HepG2 (cell line): ENCODE results near the gene GSDMA. TPM values are rescaled to one million over a fixed set of nuclear protein-coding genes. Genes with fewer than 3 reads are reported as not detected.

Source experiments
- DPF2 ChIP-seq: sonication (generic); formaldehyde crosslinking; IDR thresholded peaks from 2 replicates; pipeline ENCODE4 v1.4.0; 2020; ENCODE audit warnings: mild to moderate bottlenecking, low read depth, missing genetic modification reagents, borderline replicate concordance
- KDM3A ChIP-seq: IDR thresholded peaks from 2 replicates; pipeline ENCODE4 v1.6.1; 2018; ENCODE audit warnings: low read depth, missing compliant biosample characterization
- MLX ChIP-seq: IDR thresholded peaks from 2 replicates; pipeline ENCODE4 v1.6.1; 2016
- NPAS2 ChIP-seq: sonication (generic); formaldehyde crosslinking; IDR thresholded peaks from 2 replicates; pipeline ENCODE4 v1.8.0; 2022; ENCODE audit warnings: mild to moderate bottlenecking, missing genetic modification reagents, borderline replicate concordance
- POLR2G ChIP-seq: fragments of 200-400 bp; formaldehyde crosslinking; IDR thresholded peaks from 2 replicates; pipeline ENCODE4 v1.6.1; 2018; ENCODE audit warnings: mild to moderate bottlenecking, low read depth, low read length, moderate library complexity
- RARA ChIP-seq: IDR thresholded peaks from 2 replicates; pipeline ENCODE4 v1.6.1; 2016; ENCODE audit warnings: missing genetic modification reagents, missing compliant biosample characterization
- RARG ChIP-seq: sonication (generic); formaldehyde crosslinking; IDR thresholded peaks from 2 replicates; pipeline ENCODE4 v1.4.0; 2020; ENCODE audit warnings: low read depth, mild to moderate bottlenecking, missing genetic modification reagents
- RCOR2 ChIP-seq: IDR thresholded peaks from 2 replicates; pipeline ENCODE4 v1.6.1; 2016; ENCODE audit warnings: missing biosample characterization, missing genetic modification reagents
- SIN3A ChIP-seq: IDR thresholded peaks from 2 replicates; pipeline ENCODE4 v1.6.1; 2011; ENCODE audit warnings: low read depth, mild to moderate bottlenecking, control low read depth, low read length, borderline replicate concordance
- SNAPC2 ChIP-seq: sonication (generic); formaldehyde crosslinking; IDR thresholded peaks from 2 replicates; pipeline ENCODE4 v1.8.1; 2022; ENCODE audit warnings: mild to moderate bottlenecking, missing genetic modification reagents
- THYN1 ChIP-seq: sonication (generic); formaldehyde crosslinking; IDR thresholded peaks from 2 replicates; pipeline ENCODE4 v1.8.1; 2023; ENCODE audit warnings: low read depth, mild to moderate bottlenecking, moderate library complexity, missing genetic modification reagents, borderline replicate concordance
- ZFP36L2 ChIP-seq: sonication (generic); formaldehyde crosslinking; IDR thresholded peaks from 2 replicates; pipeline ENCODE4 v1.4.0; 2020; ENCODE audit warnings: missing genetic modification reagents
- ZNF136 ChIP-seq: sonication (generic); formaldehyde crosslinking; IDR thresholded peaks from 2 replicates; pipeline ENCODE4 v1.8.1; 2022; ENCODE audit warnings: low read depth, mild to moderate bottlenecking, moderate library complexity, missing genetic modification reagents
- ZNF24 ChIP-seq: fragments of 450-650 bp; IDR thresholded peaks from 2 replicates; pipeline ENCODE4 v1.6.1; 2017; ENCODE audit warnings: antibody characterized with exemption, mild to moderate bottlenecking
- ZNF256 ChIP-seq: sonication (generic); formaldehyde crosslinking; conservative IDR thresholded peaks from 2 replicates; pipeline ENCODE4 v1.4.0; 2020; ENCODE audit warnings: missing genetic modification reagents
- ZNF446 ChIP-seq: sonication (generic); formaldehyde crosslinking; IDR thresholded peaks from 2 replicates; pipeline ENCODE4 v1.5.0; 2020; ENCODE audit warnings: mild to moderate bottlenecking, missing genetic modification reagents
- ZNF644 ChIP-seq: IDR thresholded peaks from 2 replicates; pipeline ENCODE4 v1.6.1; 2016; ENCODE audit warnings: low read depth
- ZNF713 ChIP-seq: sonication (generic); formaldehyde crosslinking; IDR thresholded peaks from 2 replicates; pipeline ENCODE4 v1.4.0; 2020; ENCODE audit warnings: mild to moderate bottlenecking, missing genetic modification reagents
- polyA plus RNA-seq, 8 experiments: library from polyadenylated mRNA; depleted of rRNA in 3 of 8; stranded (reverse) in 7 of 8; unstranded in 1 of 8; fragments of >200 nt; fragmentation: Illumina TruSeq in 4 of 8; extraction: Trizol in 4 of 8; gene quantifications; 2 replicates each; pipeline versions ENCODE4 v1.2.1 to v1.2.3, GENCODE V29; 2011 to 2016; ENCODE audit warnings: low read depth in 4 of 8, missing spikeins in 1 of 8, mixed read lengths in 1 of 8; ENCODE audit not compliant: insufficient read depth in 1 of 8
- total RNA-seq, 5 experiments: library from RNA; depleted of rRNA; stranded (reverse); fragments of >200 nt; fragmentation: Illumina TruSeq; extraction: Trizol; gene quantifications; 2 replicates each; pipeline ENCODE4 v1.2.3, GENCODE V29; 2016; ENCODE audit warnings: low read depth in 1 of 5
- TF ChIP-seq, protein P1 (sequence below): sonication (generic); formaldehyde crosslinking; conservative IDR thresholded peaks from 2 replicates; pipeline ENCODE4 v1.4.0; 2020; ENCODE audit warnings: missing genetic modification reagents
- TF ChIP-seq, protein P2 (sequence below): sonication (generic); formaldehyde crosslinking; IDR thresholded peaks from 2 replicates; pipeline ENCODE4 v1.4.0; 2020; ENCODE audit warnings: missing genetic modification reagents
- TF ChIP-seq, protein P3 (sequence below): sonication (generic); formaldehyde crosslinking; IDR thresholded peaks from 2 replicates; pipeline ENCODE4 v1.4.0; 2020; ENCODE audit warnings: missing genetic modification reagents, borderline replicate concordance

GSDMA gene
- total and polyA plus RNA-seq, 2 of the 13 experiments (the other 11 are each of a cell fraction or from before 2014, with no cell fraction given), result not detected

GRCh38 chr17:39927929-39928857, 34.6 kb upstream of the GSDMA start (continued):
- no peak; the same call in 1 of the 2 replicates for TF ChIP-seq ZNF136 (CRISPR knock-in tag)
- TF ChIP-seq RCOR2 (CRISPR knock-in tag), result no peak
- TF ChIP-seq ZNF446 (CRISPR knock-in tag), result no peak
- no peak for TF ChIP-seq DPF2 (CRISPR knock-in tag)
- no peak for TF ChIP-seq ZFP36L2 (CRISPR knock-in tag)
- no peak for TF ChIP-seq ZNF24
- TF ChIP-seq NPAS2 (CRISPR knock-in tag), result no peak
- no peak for TF ChIP-seq MLX (CRISPR knock-in tag)
- TF ChIP-seq, protein P1, sequence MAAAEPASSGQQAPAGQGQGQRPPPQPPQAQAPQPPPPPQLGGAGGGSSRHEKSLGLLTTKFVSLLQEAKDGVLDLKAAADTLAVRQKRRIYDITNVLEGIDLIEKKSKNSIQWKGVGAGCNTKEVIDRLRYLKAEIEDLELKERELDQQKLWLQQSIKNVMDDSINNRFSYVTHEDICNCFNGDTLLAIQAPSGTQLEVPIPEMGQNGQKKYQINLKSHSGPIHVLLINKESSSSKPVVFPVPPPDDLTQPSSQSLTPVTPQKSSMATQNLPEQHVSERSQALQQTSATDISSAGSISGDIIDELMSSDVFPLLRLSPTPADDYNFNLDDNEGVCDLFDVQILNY (CRISPR knock-in tag), result no peak
- TF ChIP-seq, protein P2, sequence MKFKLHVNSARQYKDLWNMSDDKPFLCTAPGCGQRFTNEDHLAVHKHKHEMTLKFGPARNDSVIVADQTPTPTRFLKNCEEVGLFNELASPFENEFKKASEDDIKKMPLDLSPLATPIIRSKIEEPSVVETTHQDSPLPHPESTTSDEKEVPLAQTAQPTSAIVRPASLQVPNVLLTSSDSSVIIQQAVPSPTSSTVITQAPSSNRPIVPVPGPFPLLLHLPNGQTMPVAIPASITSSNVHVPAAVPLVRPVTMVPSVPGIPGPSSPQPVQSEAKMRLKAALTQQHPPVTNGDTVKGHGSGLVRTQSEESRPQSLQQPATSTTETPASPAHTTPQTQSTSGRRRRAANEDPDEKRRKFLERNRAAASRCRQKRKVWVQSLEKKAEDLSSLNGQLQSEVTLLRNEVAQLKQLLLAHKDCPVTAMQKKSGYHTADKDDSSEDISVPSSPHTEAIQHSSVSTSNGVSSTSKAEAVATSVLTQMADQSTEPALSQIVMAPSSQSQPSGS, result no peak
- TF ChIP-seq ZNF713 (CRISPR knock-in tag), result no peak
- no peak; the same call in 1 of the 2 replicates for TF ChIP-seq THYN1
- peak; percentile 82 for TF ChIP-seq POLR2G
- no peak for TF ChIP-seq ZNF644 (CRISPR knock-in tag)
- TF ChIP-seq RARA, result no peak
- TF ChIP-seq, protein P3, sequence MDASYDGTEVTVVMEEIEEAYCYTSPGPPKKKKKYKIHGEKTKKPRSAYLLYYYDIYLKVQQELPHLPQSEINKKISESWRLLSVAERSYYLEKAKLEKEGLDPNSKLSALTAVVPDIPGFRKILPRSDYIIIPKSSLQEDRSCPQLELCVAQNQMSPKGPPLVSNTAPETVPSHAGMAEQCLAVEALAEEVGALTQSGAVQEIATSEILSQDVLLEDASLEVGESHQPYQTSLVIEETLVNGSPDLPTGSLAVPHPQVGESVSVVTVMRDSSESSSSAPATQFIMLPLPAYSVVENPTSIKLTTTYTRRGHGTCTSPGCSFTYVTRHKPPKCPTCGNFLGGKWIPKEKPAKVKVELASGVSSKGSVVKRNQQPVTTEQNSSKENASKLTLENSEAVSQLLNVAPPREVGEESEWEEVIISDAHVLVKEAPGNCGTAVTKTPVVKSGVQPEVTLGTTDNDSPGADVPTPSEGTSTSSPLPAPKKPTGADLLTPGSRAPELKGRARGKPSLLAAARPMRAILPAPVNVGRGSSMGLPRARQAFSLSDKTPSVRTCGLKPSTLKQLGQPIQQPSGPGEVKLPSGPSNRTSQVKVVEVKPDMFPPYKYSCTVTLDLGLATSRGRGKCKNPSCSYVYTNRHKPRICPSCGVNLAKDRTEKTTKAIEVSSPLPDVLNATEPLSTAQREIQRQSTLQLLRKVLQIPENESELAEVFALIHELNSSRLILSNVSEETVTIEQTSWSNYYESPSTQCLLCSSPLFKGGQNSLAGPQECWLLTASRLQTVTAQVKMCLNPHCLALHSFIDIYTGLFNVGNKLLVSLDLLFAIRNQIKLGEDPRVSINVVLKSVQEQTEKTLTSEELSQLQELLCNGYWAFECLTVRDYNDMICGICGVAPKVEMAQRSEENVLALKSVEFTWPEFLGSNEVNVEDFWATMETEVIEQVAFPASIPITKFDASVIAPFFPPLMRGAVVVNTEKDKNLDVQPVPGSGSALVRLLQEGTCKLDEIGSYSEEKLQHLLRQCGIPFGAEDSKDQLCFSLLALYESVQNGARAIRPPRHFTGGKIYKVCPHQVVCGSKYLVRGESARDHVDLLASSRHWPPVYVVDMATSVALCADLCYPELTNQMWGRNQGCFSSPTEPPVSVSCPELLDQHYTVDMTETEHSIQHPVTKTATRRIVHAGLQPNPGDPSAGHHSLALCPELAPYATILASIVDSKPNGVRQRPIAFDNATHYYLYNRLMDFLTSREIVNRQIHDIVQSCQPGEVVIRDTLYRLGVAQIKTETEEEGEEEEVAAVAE (CRISPR knock-in tag), result no peak; the same call in 1 of the 2 replicates
- TF ChIP-seq KDM3A, result no peak
- TF ChIP-seq SIN3A, result no peak; the same call in 1 of the 2 replicates
- TF ChIP-seq SNAPC2, result peak; percentile 86; the same call in 1 of the 2 replicates
- TF ChIP-seq ZNF256 (CRISPR knock-in tag), result no peak
- TF ChIP-seq RARG, result no peak
